GM18519 (cell line): ENCODE measurements around the gene NUDT21.
"Not testable (repeated sequence)": the region's sequence is repeated elsewhere in the genome, so short reads cannot be mapped to it uniquely, and the experiment has no call there.

Source experiments
- ATAC-seq: cut with Tn5 transposase; IDR thresholded peaks from one replicate; pipeline ENCODE4 v1.9.1; 2021; ENCODE audit warnings: mild to moderate bottlenecking, moderate library complexity; ENCODE audit not compliant: unreplicated experiment, low FRiP score

Gene NUDT21

GRCh38 chr16:56450986-56451752, at the start of gene NUDT21, which contains the start of gene OGFOD1:
Gene NUDT21, minus strand, starts transcription at chr16:56451332. Its CDS starts 130 bp downstream, at chr16:56451202.
Gene OGFOD1, plus strand, starts transcription at chr16:56451554. Its CDS starts 59 bp downstream, at chr16:56451613.
- ATAC-seq: peak; percentile 93

DNA sequence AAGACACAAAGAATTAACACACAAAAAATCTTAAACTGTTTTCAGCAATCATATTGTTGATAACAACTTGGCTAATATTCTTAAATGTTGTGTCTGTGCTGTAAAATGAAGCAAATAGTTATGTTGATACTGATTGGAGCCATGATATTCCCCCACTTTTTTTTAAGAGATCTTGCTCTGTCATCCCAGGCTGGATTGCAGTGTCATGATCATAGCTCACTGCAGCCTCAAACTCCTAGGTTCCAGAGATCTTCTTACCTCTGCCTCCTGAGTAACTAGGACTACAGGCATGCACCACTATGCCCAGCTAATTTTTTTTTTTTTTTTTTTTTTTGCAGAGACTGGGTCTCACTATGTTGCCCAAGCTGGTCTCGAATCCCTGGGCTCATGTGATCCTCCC, 42.7 kb upstream of the NUDT21 start:
- no peak for ATAC-seq

- no peak for ATAC-seq
Measured at GRCh38 chr16:56493126-56493525, 42.0 kb upstream of the NUDT21 start.

- no peak for ATAC-seq
Measured at GRCh38 chr16:56491657-56492261, 40.6 kb upstream of the NUDT21 start.

- not testable (repeated sequence) for ATAC-seq
Measured at GRCh38 chr16:56488868-56489267, 37.7 kb upstream of the NUDT21 start.

DNA sequence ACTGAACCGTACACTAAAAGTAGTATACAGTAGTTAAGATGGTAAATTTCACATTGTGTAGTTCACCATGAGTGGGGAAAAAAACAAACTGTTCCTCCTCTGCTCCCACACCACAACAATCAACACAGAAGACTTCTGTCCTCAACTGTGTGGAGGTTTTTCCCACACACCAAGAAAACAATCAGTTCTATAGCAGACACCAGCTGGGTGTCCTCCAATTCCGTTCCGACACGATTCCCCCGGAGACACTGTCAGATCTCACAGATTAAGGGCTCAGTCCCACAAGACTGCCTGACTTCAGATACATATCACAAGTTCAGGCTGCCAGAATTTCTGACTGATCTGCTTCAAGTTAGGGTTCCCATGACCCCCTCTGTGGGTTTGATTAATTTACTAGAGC, 36.9 kb upstream of the NUDT21 start:
- no peak for ATAC-seq

DNA sequence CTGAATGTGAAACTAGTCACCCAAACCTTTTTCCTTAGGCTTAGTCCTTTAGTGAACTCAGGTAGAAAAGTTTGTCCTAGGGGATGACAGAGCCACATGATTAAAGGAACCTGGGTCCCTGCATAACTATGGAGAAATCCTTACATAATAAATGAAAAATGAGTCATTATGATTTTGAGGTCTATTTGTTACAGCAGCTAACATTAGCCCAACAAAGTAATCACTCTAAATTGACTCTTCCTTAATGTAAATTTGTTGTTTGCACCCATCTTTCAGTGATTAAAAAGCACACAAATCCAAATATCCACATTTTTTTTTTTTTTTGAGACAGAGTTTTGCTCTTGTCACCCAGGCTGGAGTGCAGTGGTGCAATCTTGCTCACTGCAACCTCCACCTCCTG, 32.3 kb upstream of the NUDT21 start:
- ATAC-seq: no peak

GRCh38 chr16:56482683-56483236, 31.6 kb upstream of the NUDT21 start:
- no peak for ATAC-seq

DNA sequence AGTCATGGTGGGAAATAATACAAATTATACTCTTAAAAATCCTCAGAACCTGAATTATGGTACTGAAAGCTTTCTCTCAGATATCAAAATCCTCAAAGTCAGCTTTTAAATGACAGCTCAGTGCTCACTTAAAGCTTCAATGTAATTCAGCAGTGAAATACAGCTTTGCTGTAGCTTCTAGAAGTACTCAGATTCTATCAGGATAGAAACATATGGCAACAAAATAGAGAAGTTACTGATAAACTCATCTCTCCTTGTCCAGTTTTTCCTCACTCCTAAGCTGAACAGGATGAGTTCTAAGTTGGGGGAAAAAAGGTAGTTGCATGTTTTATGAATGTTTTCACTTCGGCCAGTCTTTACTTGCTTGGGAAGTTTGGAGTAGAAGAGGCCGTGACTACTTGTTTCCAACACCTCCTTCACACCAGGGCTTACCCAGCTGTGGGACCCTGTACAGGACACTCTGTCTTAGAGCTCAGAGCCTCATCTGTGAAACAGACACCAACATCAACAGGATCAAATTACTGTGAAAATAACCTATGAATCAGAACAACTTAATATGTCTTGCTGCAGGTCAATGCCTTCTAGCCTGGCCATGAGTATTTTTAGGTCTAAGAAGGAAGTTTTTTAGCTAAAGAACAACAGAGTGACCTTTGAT, 30.5 kb upstream of the NUDT21 start:
- ATAC-seq: no peak

DNA sequence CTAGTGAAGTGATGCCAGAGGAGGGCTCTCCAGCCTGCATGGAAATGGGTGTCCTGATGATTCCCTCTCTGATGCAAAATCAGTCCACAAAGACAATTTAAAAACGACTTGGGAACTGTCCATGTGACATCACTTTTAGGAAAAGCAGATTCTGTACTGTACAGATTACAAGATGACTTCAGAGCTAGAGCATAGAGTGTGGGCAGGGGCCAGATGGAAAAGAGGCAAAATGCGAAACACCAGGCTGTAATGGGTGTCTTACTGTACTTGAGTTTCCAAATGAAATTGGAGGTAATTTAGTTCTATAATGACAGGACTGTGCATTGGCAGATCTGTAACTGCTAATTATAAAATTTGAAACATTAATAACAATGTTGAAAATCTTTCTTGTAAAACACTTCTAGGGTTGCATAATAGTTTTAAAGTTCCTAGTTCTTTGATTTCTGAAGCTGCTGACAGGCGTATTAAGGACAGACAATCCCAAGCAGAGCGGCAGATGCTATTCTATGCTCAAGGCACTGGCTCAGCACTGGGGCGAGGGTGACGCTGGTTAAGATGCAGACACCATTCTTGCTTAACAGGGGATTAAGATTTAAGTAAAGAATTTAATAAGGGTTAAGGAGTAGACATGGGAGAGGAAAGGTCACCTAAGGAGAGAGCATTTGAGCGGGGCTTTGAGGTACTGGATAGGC, 29.8 kb upstream of the NUDT21 start:
- ATAC-seq: no peak

GRCh38 chr16:56479469-56479868, 28.3 kb upstream of the NUDT21 start:
- ATAC-seq: no peak

GRCh38 chr16:56478281-56479049, 27.3 kb upstream of the NUDT21 start:
- ATAC-seq: no peak

DNA sequence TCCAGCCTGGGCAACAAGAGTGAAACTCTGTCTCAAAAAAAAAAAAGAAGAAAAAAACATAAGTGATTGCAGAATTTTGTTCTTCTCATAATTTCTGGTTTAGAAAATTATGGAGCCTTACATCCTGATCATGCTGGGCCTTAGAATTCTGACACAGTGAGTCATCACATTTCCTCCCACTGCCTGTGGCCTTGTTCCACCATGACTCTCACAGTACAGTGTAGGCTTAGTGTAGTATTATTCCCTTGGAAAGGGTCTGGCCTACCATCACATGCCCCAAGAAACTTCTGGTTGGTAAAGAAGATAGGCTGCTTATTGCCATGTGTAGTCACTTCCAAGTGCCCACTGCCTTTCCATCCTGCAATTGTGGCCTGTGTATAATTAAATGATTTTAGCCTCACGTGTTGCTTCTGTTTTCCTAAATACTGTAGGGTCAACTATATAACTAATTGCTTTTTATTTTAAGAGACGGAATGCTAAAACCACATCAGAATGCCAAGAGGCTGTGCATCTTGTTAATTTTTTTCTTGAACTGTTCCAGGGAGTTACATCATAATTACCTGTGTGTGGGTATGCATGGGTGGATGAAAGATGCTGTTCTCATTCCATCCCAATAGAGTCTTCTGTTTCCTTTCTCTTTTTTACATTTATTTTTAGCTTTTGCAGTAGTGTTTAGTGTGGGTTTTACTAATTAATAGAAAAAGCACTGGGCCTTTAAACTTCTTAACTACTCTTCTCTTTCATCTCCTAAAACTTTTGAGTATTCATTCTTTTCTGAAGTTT, 26.2 kb upstream of the NUDT21 start:
- ATAC-seq: no peak

DNA sequence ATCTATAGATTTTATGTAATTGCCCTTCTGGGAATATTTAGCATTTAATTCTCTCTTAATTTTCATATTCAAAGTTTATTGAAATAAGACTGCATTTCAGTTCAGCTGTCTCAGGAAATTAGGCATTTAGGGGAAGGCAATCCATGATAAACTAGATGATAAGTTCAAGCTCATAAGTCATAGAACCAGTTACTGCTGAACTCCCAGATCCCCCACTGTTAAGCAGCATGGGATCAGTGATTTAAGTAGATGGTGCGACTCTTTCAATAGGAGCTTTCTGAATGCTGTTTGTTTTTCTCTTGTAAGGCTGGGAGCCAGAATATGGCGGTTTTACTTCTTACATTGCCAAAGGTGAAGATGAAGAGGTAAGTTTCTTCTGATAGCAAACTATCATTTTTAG, 24.1 kb upstream of the NUDT21 start:
- ATAC-seq: no peak

DNA sequence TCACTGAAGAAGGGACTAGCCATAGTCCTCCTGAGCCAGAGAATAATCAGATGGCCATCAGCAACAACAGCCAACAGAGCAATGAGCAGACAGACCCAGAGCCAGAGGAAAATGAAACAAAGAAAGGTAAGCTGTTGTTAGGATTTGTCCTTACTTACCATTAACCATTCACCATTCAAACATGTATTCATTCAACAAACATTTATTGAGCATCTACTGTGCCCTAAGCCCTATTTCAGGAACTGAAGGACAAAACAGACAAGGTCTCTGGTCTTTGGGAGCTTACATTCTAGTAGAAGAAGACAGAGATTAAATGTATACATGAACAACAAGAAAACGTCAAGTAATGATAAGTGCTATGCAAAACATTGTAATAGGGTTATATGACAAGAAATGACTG, 19.5 kb upstream of the NUDT21 start:
- ATAC-seq: no peak

DNA sequence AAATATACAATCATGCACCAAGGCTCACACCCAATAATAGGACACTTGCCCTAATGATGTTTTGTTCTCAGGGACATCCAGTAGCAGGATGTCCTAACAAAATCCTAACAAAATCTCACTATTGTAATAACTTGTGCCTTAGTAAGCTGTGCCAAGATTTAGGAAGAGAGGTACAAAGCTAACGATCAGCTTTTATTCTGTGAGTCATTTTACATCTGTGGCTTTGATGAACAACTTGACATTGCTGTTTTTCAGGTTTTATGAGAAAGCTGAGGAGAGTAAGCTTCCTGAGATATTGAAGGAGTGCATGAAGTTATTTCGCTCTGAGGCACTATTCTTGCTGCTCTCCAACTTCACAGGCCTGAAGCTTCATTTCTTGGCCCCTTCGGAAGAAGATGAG, 19.1 kb upstream of the NUDT21 start:
- no peak for ATAC-seq

DNA sequence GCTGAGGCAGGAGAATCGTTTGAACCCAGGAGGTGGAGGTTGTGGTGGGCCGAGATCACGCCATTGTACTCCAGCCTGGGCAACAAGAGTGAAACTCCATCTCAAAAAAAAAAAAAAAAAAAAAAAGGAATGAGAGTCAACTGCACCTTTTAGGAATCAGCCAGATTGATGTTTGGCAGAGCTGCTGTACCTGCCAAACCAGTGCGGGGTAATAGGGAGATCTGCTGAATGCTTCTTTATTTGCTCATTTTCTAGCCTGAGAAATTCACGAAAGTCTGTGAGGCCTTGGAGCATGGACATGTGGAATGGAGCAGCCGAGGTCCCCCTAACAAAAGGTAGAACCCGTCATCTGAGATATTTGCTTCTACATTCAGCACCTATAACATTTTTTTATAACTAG, 18.6 kb upstream of the NUDT21 start:
- no peak for ATAC-seq

DNA sequence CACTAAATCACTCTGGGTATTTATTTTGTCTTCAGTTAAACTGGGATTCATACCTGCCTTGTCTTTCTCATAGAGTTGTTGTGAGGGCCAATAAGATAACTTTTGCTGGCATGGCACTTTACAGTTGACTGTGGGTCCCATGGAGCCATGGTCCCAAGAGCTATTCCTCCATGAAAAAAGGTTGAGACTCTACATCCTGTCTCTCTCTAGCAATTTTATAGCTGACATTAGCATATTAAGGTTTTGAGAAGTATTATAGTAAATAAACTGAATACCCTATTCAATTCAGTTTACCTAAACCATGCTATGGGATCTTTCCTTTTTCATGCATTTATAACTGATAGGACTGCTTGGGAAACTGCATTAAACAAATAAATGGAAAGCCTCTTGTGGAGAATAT, 17.7 kb upstream of the NUDT21 start:
- no peak for ATAC-seq

DNA sequence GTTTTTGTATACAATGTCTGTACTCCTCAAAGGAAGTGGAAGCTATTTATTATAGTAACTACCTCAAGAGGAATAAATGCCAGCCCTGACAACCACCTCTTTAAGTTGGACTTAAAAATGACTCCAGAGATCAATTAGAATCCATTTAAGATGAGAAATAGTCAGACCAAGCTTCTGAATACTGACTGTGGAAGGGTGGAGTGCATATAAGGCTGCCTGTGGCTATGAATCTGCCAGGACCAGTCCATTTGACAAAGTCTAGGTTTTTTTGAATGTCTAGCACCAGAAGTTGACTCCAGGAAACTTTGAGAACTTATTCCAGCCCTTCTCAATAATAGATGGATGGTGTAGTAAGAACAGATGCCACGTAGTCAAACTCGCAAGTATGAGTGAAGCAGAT, 15.2 kb upstream of the NUDT21 start:
- no peak for ATAC-seq
